ENCODE measurements around the gene THAP9.

DNA sequence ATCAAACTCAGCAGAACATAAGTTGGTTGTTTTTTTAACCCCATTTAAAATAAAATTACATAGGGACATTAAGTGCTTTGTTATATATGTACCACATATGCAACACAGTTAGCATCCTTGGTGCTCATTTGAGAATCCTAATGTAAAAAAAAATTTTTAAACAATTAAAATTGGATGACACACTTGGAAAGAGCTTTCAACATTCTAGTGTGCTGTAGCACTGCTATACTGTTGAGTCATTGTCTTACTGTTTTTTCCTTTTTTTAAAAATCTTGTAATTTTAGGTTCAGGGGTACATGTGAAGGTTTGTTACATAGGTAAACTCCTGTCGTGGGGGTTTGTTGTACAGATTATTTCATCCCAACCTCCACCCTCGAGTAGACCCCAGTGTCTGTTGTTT, 12.8 kb downstream of the THAP9 start:
- TF ChIP-seq SP1 (IDR thresholded peaks at IDR 0.05) (no peak), SUZ12 (IDR thresholded peaks at IDR 0.05) (no peak), FOXA1 (IDR thresholded peaks at IDR 0.05) (no peak), L3MBTL2 (conservative IDR thresholded peaks at IDR 0.05) (no peak), FOXM1 (IDR thresholded peaks at IDR 0.05; ENCODE audit: borderline replicate concordance) (no peak), FOXK2 (IDR thresholded peaks at IDR 0.05) (no peak)
- TF ChIP-seq, protein P1, sequence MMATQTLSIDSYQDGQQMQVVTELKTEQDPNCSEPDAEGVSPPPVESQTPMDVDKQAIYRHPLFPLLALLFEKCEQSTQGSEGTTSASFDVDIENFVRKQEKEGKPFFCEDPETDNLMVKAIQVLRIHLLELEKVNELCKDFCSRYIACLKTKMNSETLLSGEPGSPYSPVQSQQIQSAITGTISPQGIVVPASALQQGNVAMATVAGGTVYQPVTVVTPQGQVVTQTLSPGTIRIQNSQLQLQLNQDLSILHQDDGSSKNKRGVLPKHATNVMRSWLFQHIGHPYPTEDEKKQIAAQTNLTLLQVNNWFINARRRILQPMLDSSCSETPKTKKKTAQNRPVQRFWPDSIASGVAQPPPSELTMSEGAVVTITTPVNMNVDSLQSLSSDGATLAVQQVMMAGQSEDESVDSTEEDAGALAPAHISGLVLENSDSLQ (IDR thresholded peaks at IDR 0.05) = no peak
